ENCODE data around the gene DLG4.
A peak's percentile ranks its signal among the peaks of the same experiment; 100 is the strongest.

DLG4 gene

DNA sequence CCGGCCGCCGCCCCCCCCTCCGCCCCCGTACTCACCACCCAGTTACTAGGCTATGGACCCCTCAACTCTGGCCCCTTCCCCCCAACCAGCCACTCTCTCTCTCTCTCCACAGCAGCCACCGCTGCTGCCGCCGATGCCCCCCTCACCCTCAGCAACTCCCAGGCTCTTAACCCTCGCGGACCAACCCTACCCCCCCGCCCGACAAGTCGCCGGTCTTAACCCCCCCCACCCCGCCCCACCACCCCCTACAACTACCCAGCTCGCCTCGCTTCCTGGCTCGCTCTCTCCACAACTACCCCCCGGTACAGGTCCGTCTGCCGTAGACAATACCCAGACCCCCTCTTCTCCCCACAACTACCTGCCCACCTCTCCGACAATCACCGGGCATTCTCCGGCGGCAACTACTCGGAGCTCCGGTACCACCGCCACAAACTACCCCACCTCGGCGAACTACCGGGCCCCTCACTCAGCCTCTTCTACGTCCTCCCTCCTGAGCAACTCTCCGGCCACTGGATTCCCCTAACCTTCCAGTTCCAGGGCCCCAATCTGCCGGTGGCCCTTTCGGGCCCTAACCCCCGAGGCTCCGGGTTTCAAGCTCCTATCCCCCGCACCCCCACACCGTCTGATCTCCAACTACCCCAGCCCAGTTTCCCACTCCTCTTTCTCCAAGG is 18.9 kb upstream of the DLG4 start:
- DNase-seq (ENCODE audit: low spot score), result peak; percentile 60
- TF ChIP-seq, protein P1, sequence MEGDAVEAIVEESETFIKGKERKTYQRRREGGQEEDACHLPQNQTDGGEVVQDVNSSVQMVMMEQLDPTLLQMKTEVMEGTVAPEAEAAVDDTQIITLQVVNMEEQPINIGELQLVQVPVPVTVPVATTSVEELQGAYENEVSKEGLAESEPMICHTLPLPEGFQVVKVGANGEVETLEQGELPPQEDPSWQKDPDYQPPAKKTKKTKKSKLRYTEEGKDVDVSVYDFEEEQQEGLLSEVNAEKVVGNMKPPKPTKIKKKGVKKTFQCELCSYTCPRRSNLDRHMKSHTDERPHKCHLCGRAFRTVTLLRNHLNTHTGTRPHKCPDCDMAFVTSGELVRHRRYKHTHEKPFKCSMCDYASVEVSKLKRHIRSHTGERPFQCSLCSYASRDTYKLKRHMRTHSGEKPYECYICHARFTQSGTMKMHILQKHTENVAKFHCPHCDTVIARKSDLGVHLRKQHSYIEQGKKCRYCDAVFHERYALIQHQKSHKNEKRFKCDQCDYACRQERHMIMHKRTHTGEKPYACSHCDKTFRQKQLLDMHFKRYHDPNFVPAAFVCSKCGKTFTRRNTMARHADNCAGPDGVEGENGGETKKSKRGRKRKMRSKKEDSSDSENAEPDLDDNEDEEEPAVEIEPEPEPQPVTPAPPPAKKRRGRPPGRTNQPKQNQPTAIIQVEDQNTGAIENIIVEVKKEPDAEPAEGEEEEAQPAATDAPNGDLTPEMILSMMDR (conservative IDR thresholded peaks at IDR 0.05; ENCODE audit: low read depth), result no peak
- CTCF ChIA-PET, result interaction anchor here (0.6 to 1.4 kb wide), 5 partner anchors 13 to 351 kb away, joined by 3 to 9 read pairs (median 3); partner anchors contain the start of genes CTDNEP1 and ELP5
- POLR2A ChIA-PET (ENCODE audit: low non-redundant PET), result interaction anchor here (1.2 kb wide), 1 partner anchor 18 kb away, joined by 6 read pairs; the partner anchor contains the start of gene ACADVL
- H3K27ac ChIP-seq, result peak overlapping the region; percentile 95

DNA sequence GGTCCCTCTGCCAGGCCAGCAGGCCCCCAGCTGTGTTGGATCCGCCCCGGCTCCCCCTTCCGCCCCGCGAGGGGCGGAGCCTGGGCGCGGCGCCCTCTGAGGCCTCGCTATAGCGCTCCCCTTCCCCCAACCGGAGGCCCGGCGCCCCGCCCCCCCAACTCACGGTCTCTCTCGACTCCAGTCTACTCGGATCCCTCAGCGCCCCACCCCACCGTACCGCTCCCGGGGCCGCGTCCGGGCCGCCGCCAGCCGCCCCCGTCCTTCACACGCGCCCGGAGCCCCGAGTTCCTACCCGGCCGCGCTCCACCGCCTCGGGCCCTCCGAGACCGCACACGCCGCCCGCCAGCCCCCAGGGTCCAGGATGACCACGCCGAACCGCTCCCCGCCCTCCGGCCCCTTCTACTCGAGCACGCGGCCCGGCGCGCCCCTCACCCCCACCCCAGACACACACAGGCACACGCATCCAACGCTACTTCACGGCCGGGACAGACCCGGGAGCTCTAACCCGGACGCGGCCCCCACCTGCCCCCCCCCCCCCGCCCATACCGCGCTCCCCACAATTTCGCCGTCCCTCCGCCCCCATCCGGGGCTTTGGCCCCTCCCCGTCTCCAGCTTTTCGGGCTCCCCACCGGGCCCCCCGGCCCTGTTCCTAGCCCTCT is 18.3 kb upstream of the DLG4 start:
- TF ChIP-seq, protein P1 (conservative IDR thresholded peaks at IDR 0.05; ENCODE audit: low read depth), result no peak
- no peak for DNase-seq (ENCODE audit: low spot score)
- ChIA-PET CTCF (interaction anchor here (0.6 to 1.0 kb wide), 3 partner anchors 16 to 351 kb away, joined by 3 read pairs; no protein-coding TSS in a partner anchor), POLR2A (ENCODE audit: low non-redundant PET) (interaction anchor here (1.2 kb wide), 1 partner anchor 17 kb away, joined by 6 read pairs; the partner anchor contains the start of gene ACADVL)
- H3K27ac ChIP-seq, result peak overlapping the region; percentile 95

DNA sequence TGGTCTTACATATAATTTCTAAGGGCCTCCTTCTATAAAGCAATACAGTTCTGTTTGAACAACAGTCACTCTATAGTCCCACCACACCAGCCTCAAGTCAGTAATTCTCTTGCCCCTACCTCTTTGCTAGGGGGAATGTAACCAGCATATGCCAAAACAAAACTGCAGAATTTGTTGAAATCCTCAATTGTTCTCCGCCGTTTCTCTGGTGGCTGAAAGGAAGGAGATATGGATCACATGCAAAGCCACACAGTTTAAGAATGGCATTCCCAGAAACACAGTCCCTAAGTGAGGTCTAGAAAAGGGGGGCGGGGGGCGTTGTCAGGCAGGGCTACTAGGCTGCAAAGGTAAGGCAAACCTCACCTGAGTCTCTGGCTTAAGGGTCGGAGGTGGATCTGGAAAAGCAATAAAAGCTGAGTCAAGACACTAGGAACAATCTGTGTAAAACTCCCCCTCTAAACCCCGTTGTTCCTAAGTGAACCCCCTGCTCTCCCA is 17.7 kb upstream of the DLG4 start:
- ChIA-PET CTCF (no interaction called here), POLR2A (ENCODE audit: low non-redundant PET) (no interaction called here)
- H3K27ac ChIP-seq, result peak overlapping the region; percentile 95
- DNase-seq (ENCODE audit: low spot score), result no peak
- TF ChIP-seq, protein P1 (conservative IDR thresholded peaks at IDR 0.05; ENCODE audit: low read depth), result no peak

DNA sequence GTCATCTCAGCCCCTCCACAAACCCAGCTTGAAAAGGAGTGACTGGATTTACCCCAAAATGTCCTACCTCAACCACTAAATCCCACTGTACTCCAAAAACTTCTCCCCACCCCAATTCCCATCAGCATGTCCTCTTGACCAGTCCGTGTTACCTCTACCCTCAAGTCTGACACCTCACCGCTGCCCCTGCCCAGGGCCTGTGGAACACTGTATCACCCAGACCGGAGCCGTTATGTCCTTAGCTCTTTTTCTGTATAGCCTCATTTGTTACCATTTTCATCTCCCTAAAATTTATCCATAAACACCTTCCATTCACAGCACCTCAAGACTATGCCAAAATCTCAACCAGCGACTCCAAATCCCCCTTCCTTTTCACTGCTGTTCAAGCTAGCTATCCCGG is 17.2 kb upstream of the DLG4 start:
- DNase-seq (ENCODE audit: low spot score), result no peak
- TF ChIP-seq, protein P1 (conservative IDR thresholded peaks at IDR 0.05; ENCODE audit: low read depth), result no peak
- H3K27ac ChIP-seq, result peak overlapping the region; percentile 95
- ChIA-PET CTCF (no interaction called here), POLR2A (ENCODE audit: low non-redundant PET) (interaction anchor here (0.8 kb wide), 1 partner anchor 1301 kb away, joined by 3 read pairs; no protein-coding TSS in a partner anchor)

DNA sequence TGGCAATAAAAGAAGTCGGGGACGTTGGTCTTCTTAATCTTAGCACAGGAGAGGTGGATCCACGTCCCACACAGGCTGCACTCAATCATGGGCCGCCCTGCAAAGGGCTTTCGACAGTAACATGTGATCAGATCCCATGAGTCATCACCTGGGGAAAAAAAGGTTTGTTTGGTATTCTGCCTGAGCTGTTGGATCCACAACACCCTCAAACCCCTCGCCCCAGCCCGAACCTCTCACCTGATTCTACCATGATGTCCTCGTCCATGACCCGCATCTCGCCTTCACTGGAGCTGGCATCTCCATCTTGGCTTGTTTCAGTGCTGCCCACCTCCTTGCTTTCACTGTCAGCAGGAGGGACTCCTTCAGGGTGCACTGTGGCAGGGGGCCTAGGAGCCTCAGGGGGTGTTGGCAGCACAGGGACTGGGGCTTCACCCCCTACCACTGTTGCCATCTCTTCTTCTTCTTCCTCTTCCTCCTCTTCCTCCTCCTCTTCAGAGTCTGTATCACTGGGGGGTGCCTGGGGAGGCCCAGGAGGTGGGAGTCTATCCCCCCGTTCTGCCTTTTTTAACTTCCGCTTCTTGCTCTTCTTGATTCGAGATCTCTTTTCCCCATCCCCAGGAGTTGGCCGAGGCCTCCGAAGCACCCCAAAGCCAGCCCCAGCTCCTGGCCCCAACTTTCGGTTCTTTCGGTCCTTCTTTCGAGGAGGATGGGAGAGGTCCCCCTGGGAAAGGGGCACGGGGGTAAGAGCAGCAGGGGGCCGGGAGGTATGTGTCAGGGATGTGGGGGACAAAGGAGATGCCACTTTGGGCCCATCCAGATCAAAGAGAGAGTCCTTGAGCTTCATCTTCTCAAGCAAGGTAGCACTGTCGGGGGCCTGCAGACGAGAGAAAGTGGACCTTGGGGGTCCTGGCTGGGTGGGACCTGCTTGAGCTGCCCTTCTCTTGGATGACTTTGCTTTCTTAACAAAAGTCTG is 16.3 kb upstream of the DLG4 start:
- ChIA-PET POLR2A (ENCODE audit: low non-redundant PET) (interaction anchor here (0.8 kb wide), 1 partner anchor 1301 kb away, joined by 3 read pairs; no protein-coding TSS in a partner anchor), CTCF (interaction anchor here (0.6 kb wide), 1 partner anchor 325 kb away, joined by 3 read pairs; no protein-coding TSS in a partner anchor)
- TF ChIP-seq, protein P1 (conservative IDR thresholded peaks at IDR 0.05; ENCODE audit: low read depth), result no peak
- H3K27ac ChIP-seq, result peak overlapping the region; percentile 95
- peak; percentile 44 for DNase-seq (ENCODE audit: low spot score)

Measured in RWPE1 (cell line).